ENCODE results near the gene TMEM259.

Gene TMEM259

GRCh38 chr19:1042689-1043511, 22.0 kb upstream of the TMEM259 start:
- Histone ChIP-seq H3K4me1 (ENCODE audit: control insufficient read depth, low read depth, low read length) (peaks cover 4% of the 10 kb centered on the region), H3K9ac (ENCODE audit: low read length) (no peak overlapping the region), H3K9me3 (ENCODE audit: control insufficient read depth, low read depth, low read length) (no peaks in the 10 kb centered on the region), H3K27me3 (ENCODE audit: control insufficient read depth, insufficient read depth, low read length) (no peaks in the 10 kb centered on the region), H3K27ac (ENCODE audit: low read length) (no peak overlapping the region), H3K4me3 (ENCODE audit: low read length) (no peak overlapping the region), H3K36me3 (ENCODE audit: control insufficient read depth, low read depth, low read length) (peaks cover 6% of the 10 kb centered on the region)

- peaks cover 4% of the 10 kb centered on the region for H3K4me1 ChIP-seq (ENCODE audit: control insufficient read depth, low read depth, low read length)
- no peaks in the 10 kb centered on the region for H3K9me3 ChIP-seq (ENCODE audit: control insufficient read depth, low read depth, low read length)
- H3K9ac ChIP-seq (ENCODE audit: low read length), result no peak overlapping the region
- no peak overlapping the region for H3K4me3 ChIP-seq (ENCODE audit: low read length)
- H3K27ac ChIP-seq (ENCODE audit: low read length), result no peak overlapping the region
- H3K36me3 ChIP-seq (ENCODE audit: control insufficient read depth, low read depth, low read length), result peaks cover 13% of the 10 kb centered on the region
- no peaks in the 10 kb centered on the region for H3K27me3 ChIP-seq (ENCODE audit: control insufficient read depth, insufficient read depth, low read length)
Measured at GRCh38 chr19:1041835-1042685, 21.1 kb upstream of the TMEM259 start.

- H3K36me3 ChIP-seq (ENCODE audit: control insufficient read depth, low read depth, low read length), result peaks cover 16% of the 10 kb centered on the region
- H3K4me1 ChIP-seq (ENCODE audit: control insufficient read depth, low read depth, low read length), result peaks cover 4% of the 10 kb centered on the region
- H3K9ac ChIP-seq (ENCODE audit: low read length), result no peak overlapping the region
- H3K27ac ChIP-seq (ENCODE audit: low read length), result no peak overlapping the region
- no peaks in the 10 kb centered on the region for H3K27me3 ChIP-seq (ENCODE audit: control insufficient read depth, insufficient read depth, low read length)
- no peaks in the 10 kb centered on the region for H3K9me3 ChIP-seq (ENCODE audit: control insufficient read depth, low read depth, low read length)
- H3K4me3 ChIP-seq (ENCODE audit: low read length), result no peak overlapping the region
Measured at GRCh38 chr19:1041272-1041834, 20.4 kb upstream of the TMEM259 start.

GRCh38 chr19:1040476-1041271, 19.8 kb upstream of the TMEM259 start:
- no peaks in the 10 kb centered on the region for H3K27me3 ChIP-seq (ENCODE audit: control insufficient read depth, insufficient read depth, low read length)
- peaks cover 4% of the 10 kb centered on the region for H3K4me1 ChIP-seq (ENCODE audit: control insufficient read depth, low read depth, low read length)
- peaks cover 23% of the 10 kb centered on the region for H3K36me3 ChIP-seq (ENCODE audit: control insufficient read depth, low read depth, low read length)
- H3K9me3 ChIP-seq (ENCODE audit: control insufficient read depth, low read depth, low read length), result no peaks in the 10 kb centered on the region
- peak overlapping the region; percentile 71 for H3K4me3 ChIP-seq (ENCODE audit: low read length)
- H3K9ac ChIP-seq (ENCODE audit: low read length), result peak overlapping the region; percentile 52
- no peak overlapping the region for H3K27ac ChIP-seq (ENCODE audit: low read length)

GRCh38 chr19:1039646-1040475, 18.9 kb upstream of the TMEM259 start, which contains the start of gene ABCA7:
Gene ABCA7, plus strand, starts transcription at chr19:1040107. Its CDS starts 1,255 bp downstream, at chr19:1041362.
- no peak within 1 kb of the TSS for H3K27ac ChIP-seq (ENCODE audit: low read length)
- peak within 1 kb of the TSS; percentile 71 for H3K4me3 ChIP-seq (ENCODE audit: low read length)
- peaks cover 4% of the 10 kb centered on the region for H3K4me1 ChIP-seq (ENCODE audit: control insufficient read depth, low read depth, low read length)
- peak within 1 kb of the TSS; percentile 52 for H3K9ac ChIP-seq (ENCODE audit: low read length)
- peaks cover 28% of the 10 kb centered on the region for H3K36me3 ChIP-seq (ENCODE audit: control insufficient read depth, low read depth, low read length)
- H3K27me3 ChIP-seq (ENCODE audit: control insufficient read depth, insufficient read depth, low read length), result no peaks in the 10 kb centered on the region
- H3K9me3 ChIP-seq (ENCODE audit: control insufficient read depth, low read depth, low read length), result no peaks in the 10 kb centered on the region

- Histone ChIP-seq H3K9me3 (ENCODE audit: control insufficient read depth, low read depth, low read length) (no peaks in the 10 kb centered on the region), H3K27me3 (ENCODE audit: control insufficient read depth, insufficient read depth, low read length) (no peaks in the 10 kb centered on the region), H3K4me1 (ENCODE audit: control insufficient read depth, low read depth, low read length) (peaks cover 4% of the 10 kb centered on the region), H3K27ac (ENCODE audit: low read length) (no peak overlapping the region), H3K36me3 (ENCODE audit: control insufficient read depth, low read depth, low read length) (peaks cover 28% of the 10 kb centered on the region), H3K9ac (ENCODE audit: low read length) (no peak overlapping the region), H3K4me3 (ENCODE audit: low read length) (peak overlapping the region; percentile 71)
Measured at GRCh38 chr19:1038978-1039645, 18.2 kb upstream of the TMEM259 start.

GRCh38 chr19:1037621-1038064, 16.7 kb upstream of the TMEM259 start:
- no peaks in the 10 kb centered on the region for H3K27me3 ChIP-seq (ENCODE audit: control insufficient read depth, insufficient read depth, low read length)
- H3K9me3 ChIP-seq (ENCODE audit: control insufficient read depth, low read depth, low read length), result no peaks in the 10 kb centered on the region
- no peak overlapping the region for H3K27ac ChIP-seq (ENCODE audit: low read length)
- no peak overlapping the region for H3K4me3 ChIP-seq (ENCODE audit: low read length)
- peaks cover 4% of the 10 kb centered on the region for H3K4me1 ChIP-seq (ENCODE audit: control insufficient read depth, low read depth, low read length)
- no peak overlapping the region for H3K9ac ChIP-seq (ENCODE audit: low read length)
- peaks cover 36% of the 10 kb centered on the region for H3K36me3 ChIP-seq (ENCODE audit: control insufficient read depth, low read depth, low read length)

GRCh38 chr19:1035998-1036621, 15.2 kb upstream of the TMEM259 start:
- Histone ChIP-seq H3K4me3 (ENCODE audit: low read length) (no peak overlapping the region), H3K27me3 (ENCODE audit: control insufficient read depth, insufficient read depth, low read length) (no peaks in the 10 kb centered on the region), H3K9ac (ENCODE audit: low read length) (no peak overlapping the region), H3K4me1 (ENCODE audit: control insufficient read depth, low read depth, low read length) (peaks cover 4% of the 10 kb centered on the region), H3K9me3 (ENCODE audit: control insufficient read depth, low read depth, low read length) (no peaks in the 10 kb centered on the region), H3K36me3 (ENCODE audit: control insufficient read depth, low read depth, low read length) (peaks cover 48% of the 10 kb centered on the region), H3K27ac (ENCODE audit: low read length) (no peak overlapping the region)

GRCh38 chr19:1032264-1032867, 11.4 kb upstream of the TMEM259 start:
- no peak overlapping the region for H3K4me3 ChIP-seq (ENCODE audit: low read length)

More at GRCh38 chr19:1032264-1032867, 11.4 kb upstream of the TMEM259 start:
- H3K9ac ChIP-seq (ENCODE audit: low read length), result no peak overlapping the region
- no peaks in the 10 kb centered on the region for H3K9me3 ChIP-seq (ENCODE audit: control insufficient read depth, low read depth, low read length)
- peaks cover 53% of the 10 kb centered on the region for H3K36me3 ChIP-seq (ENCODE audit: control insufficient read depth, low read depth, low read length)
- H3K4me1 ChIP-seq (ENCODE audit: control insufficient read depth, low read depth, low read length), result no peaks in the 10 kb centered on the region
- H3K27me3 ChIP-seq (ENCODE audit: control insufficient read depth, insufficient read depth, low read length), result no peaks in the 10 kb centered on the region
- no peak overlapping the region for H3K27ac ChIP-seq (ENCODE audit: low read length)
